GM23338 (cell line): ENCODE measurements around the gene TNFAIP8L1. TPM values are rescaled to one million over a fixed set of nuclear protein-coding genes. Genes with fewer than 3 reads are reported as not detected.

ENCODE experiments used
- ATAC-seq: fragments of 200-7000 bp; cut with Tn5 transposase; 3 replicates; pipeline ENCODE4 v1.9.1; 2020
- DNase-seq: peaks from one replicate; pipeline ENCODE4 v3.0.0-alpha.2; 2015; ENCODE audit warnings: low spot score
- H2AFZ ChIP-seq: fragments of 200-600 bp; sonication (generic); 2 replicates; pipeline ENCODE4 v1.8.0; 2016; ENCODE audit warnings: antibody characterized with exemption, mild to moderate bottlenecking, moderate library complexity
- H3F3A ChIP-seq: fragments of 200-600 bp; sonication (generic); replicated peaks from 2 replicates; pipeline ENCODE4 v1.8.0; 2017; ENCODE audit warnings: antibody characterized with exemption, mixed run types, low read depth
- H3K27ac ChIP-seq: fragments of 200-600 bp; sonication (generic); 2 replicates; pipeline ENCODE4 v1.6.1; 2016; ENCODE audit warnings: low read depth
- H3K27me3 ChIP-seq: fragments of 200-600 bp; sonication (generic); 2 replicates; pipeline ENCODE4 v1.8.0; 2016; ENCODE audit warnings: mild to moderate bottlenecking, mixed run types, moderate library complexity; ENCODE audit not compliant: insufficient read depth
- H3K36me3 ChIP-seq: fragments of 200-600 bp; sonication (generic); 2 replicates; pipeline ENCODE4 v1.8.0; 2016; ENCODE audit warnings: mild to moderate bottlenecking; ENCODE audit not compliant: insufficient read depth
- H3K4me1 ChIP-seq: fragments of 200-600 bp; sonication (generic); 2 replicates; pipeline ENCODE4 v1.8.0; 2016; ENCODE audit warnings: mild to moderate bottlenecking, moderate library complexity; ENCODE audit not compliant: insufficient read depth
- H3K4me2 ChIP-seq: fragments of 200-600 bp; sonication (generic); 2 replicates; pipeline ENCODE4 v1.7.1; 2017; ENCODE audit warnings: mixed run types
- H3K4me3 ChIP-seq: fragments of 200-600 bp; sonication (generic); 2 replicates; pipeline ENCODE4 v1.6.1; 2016; ENCODE audit warnings: mixed run types
- H3K79me2 ChIP-seq: fragments of 200-600 bp; sonication (generic); replicated peaks from 2 replicates; pipeline ENCODE4 v1.8.0; 2017; ENCODE audit warnings: mild to moderate bottlenecking; ENCODE audit not compliant: insufficient read depth
- H3K9me2 ChIP-seq: fragments of 200-600 bp; sonication (generic); 2 replicates; pipeline ENCODE4 v1.8.0; 2017; ENCODE audit not compliant: insufficient read depth
- H4K20me1 ChIP-seq: fragments of 200-600 bp; sonication (generic); replicated peaks from 2 replicates; pipeline ENCODE4 v1.8.0; 2017; ENCODE audit warnings: mild to moderate bottlenecking; ENCODE audit not compliant: insufficient read depth
- H3K27ac Mint-ChIP-seq: 2 replicates; pipeline ENCODE4 v1.8.0; 2020; ENCODE audit warnings: inconsistent platforms, mild to moderate bottlenecking, moderate library complexity, mixed read lengths
- H3K27me3 Mint-ChIP-seq: 3 replicates; pipeline ENCODE4 v1.8.0; 2022; ENCODE audit warnings: low read depth, mild to moderate bottlenecking, moderate library complexity, mixed read lengths, inconsistent platforms; ENCODE audit not compliant: insufficient read depth, poor library complexity
- H3K36me3 Mint-ChIP-seq: 3 replicates; pipeline ENCODE4 v1.8.0; 2021; ENCODE audit warnings: low read depth, mild to moderate bottlenecking, inconsistent platforms, moderate library complexity, mixed read lengths
- H3K4me1 Mint-ChIP-seq: 3 replicates; pipeline ENCODE4 v1.8.0; 2020; ENCODE audit warnings: mild to moderate bottlenecking, inconsistent platforms, mixed read lengths
- H3K4me3 Mint-ChIP-seq: 3 replicates; pipeline ENCODE4 v1.8.0; 2021; ENCODE audit warnings: moderate library complexity, mild to moderate bottlenecking, inconsistent platforms, mixed read lengths
- H3K9me3 Mint-ChIP-seq: 3 replicates; pipeline ENCODE4 v1.8.0; 2020; ENCODE audit warnings: moderate library complexity, mild to moderate bottlenecking, inconsistent platforms, mixed read lengths
- CREB1 ChIP-seq: fragments of 250-450 bp; sonication (Bioruptor Pico); IDR thresholded peaks from 2 replicates; pipeline ENCODE4 v1.5.0; 2020; ENCODE audit warnings: low read depth, mild to moderate bottlenecking, moderate library complexity
- ETS1 ChIP-seq: IDR thresholded peaks from 2 replicates; pipeline ENCODE4 v1.6.1; 2016; ENCODE audit warnings: antibody characterized with exemption
- EZH2phosphoT487 ChIP-seq: fragments of 200-600 bp; sonication (generic); IDR thresholded peaks from one replicate; pipeline ENCODE4 v1.8.1; 2018; ENCODE audit warnings: antibody characterized with exemption; ENCODE audit not compliant: unreplicated experiment
- JUNB ChIP-seq: IDR thresholded peaks from one replicate; pipeline ENCODE4 v1.6.1; 2016; ENCODE audit warnings: antibody characterized with exemption; ENCODE audit not compliant: unreplicated experiment
- NANOG ChIP-seq: IDR thresholded peaks from 2 replicates; pipeline ENCODE4 v1.6.1; 2016; ENCODE audit warnings: antibody characterized with exemption, borderline replicate concordance
- POLR2AphosphoS5 ChIP-seq: IDR thresholded peaks from 2 replicates; pipeline ENCODE4 v1.6.1; 2016; ENCODE audit warnings: antibody characterized with exemption, low read depth
- STAT1 ChIP-seq: IDR thresholded peaks from one replicate; pipeline ENCODE4 v1.6.1; 2016; ENCODE audit warnings: antibody characterized with exemption; ENCODE audit not compliant: unreplicated experiment
- ZNF114 ChIP-seq: fragments of 250-450 bp; sonication (Bioruptor Pico); IDR thresholded peaks from 2 replicates; pipeline ENCODE4 v1.5.0; 2020; ENCODE audit warnings: mild to moderate bottlenecking, moderate library complexity
- ZNF331 ChIP-seq: fragments of 250-450 bp; sonication (Bioruptor Pico); IDR thresholded peaks from 2 replicates; pipeline ENCODE4 v1.5.0; 2020; ENCODE audit warnings: low read depth, mild to moderate bottlenecking, moderate library complexity
- polyA plus RNA-seq: library from polyadenylated mRNA; unstranded; fragments of >200 nt; fragmentation: Nextera tagmentation; extraction: Ambion mirVana; gene quantifications from 2 replicates; pipeline ENCODE4 v1.2.1, GENCODE V29; 2016
- total RNA-seq: library from RNA; depleted of rRNA; stranded (reverse); fragments of >200 nt; shearing (Covaris generic); gene quantifications from 2 replicates; pipeline ENCODE4 v1.2.3, GENCODE V29; 2014
- TF ChIP-seq, protein P1 (sequence below): IDR thresholded peaks from one replicate; pipeline ENCODE4 v1.6.1; 2018; ENCODE audit warnings: antibody characterized with exemption; ENCODE audit not compliant: unreplicated experiment

TNFAIP8L1 gene
- total and polyA plus RNA-seq, 2 experiments from 2014 or later, result 2.7 to 4.1 TPM

- no peak for ATAC-seq
Measured at GRCh38 chr19:4693078-4693350, 53.7 kb downstream of the TNFAIP8L1 start.

GRCh38 chr19:4693471-4694121 is 54.3 kb downstream of the TNFAIP8L1 start:
- Histone ChIP-seq H3K36me3 (peaks cover 15% of the 10 kb centered on the region), H3K9me2 (no peaks in the 10 kb centered on the region), H3K4me3 (no peak overlapping the region), H3K27ac (no peak overlapping the region), H4K20me1 (no peaks in the 10 kb centered on the region; the same call in 1 of the 2 replicates), H3K4me2 (no peak overlapping the region), H3F3A (no peaks in the 10 kb centered on the region), H3K4me1 (no peaks in the 10 kb centered on the region), H3K27me3 (no peaks in the 10 kb centered on the region), H2AFZ (no peak overlapping the region), H3K79me2 (no peaks in the 10 kb centered on the region)
- no peak for DNase-seq
- H3K4me1 Mint-ChIP-seq, result no peaks in the 10 kb centered on the region
- no peak overlapping the region for H3K27ac Mint-ChIP-seq
- H3K9me3 Mint-ChIP-seq, result no peaks in the 10 kb centered on the region
- ATAC-seq, result no peak
- H3K36me3 Mint-ChIP-seq, result peaks cover 47% of the 10 kb centered on the region
- H3K27me3 Mint-ChIP-seq, result peaks cover 13% of the 10 kb centered on the region
- H3K4me3 Mint-ChIP-seq, result no peak overlapping the region
- TF ChIP-seq ZNF331 (CRISPR knock-in tag) (no peak), EZH2phosphoT487 (no peak), ETS1 (no peak), ZNF114 (no peak), JUNB (no peak), NANOG (no peak), CREB1 (CRISPR knock-in tag) (no peak), STAT1 (no peak)

More at GRCh38 chr19:4693078-4693350, 53.7 kb downstream of the TNFAIP8L1 start:
- H3K27ac Mint-ChIP-seq, result no peak overlapping the region
- no peak for DNase-seq
- Histone ChIP-seq H3K36me3 (peaks cover 15% of the 10 kb centered on the region), H3K27ac (no peak overlapping the region), H3K27me3 (no peaks in the 10 kb centered on the region), H3K4me3 (no peak overlapping the region), H3F3A (no peaks in the 10 kb centered on the region), H3K4me2 (no peak overlapping the region), H4K20me1 (no peaks in the 10 kb centered on the region; the same call in 1 of the 2 replicates), H3K4me1 (no peaks in the 10 kb centered on the region), H3K9me2 (no peaks in the 10 kb centered on the region), H3K79me2 (no peaks in the 10 kb centered on the region), H2AFZ (no peak overlapping the region)
- TF ChIP-seq EZH2phosphoT487 (no peak), POLR2AphosphoS5 (no peak), ETS1 (no peak), ZNF114 (no peak)
- TF ChIP-seq, protein P1, sequence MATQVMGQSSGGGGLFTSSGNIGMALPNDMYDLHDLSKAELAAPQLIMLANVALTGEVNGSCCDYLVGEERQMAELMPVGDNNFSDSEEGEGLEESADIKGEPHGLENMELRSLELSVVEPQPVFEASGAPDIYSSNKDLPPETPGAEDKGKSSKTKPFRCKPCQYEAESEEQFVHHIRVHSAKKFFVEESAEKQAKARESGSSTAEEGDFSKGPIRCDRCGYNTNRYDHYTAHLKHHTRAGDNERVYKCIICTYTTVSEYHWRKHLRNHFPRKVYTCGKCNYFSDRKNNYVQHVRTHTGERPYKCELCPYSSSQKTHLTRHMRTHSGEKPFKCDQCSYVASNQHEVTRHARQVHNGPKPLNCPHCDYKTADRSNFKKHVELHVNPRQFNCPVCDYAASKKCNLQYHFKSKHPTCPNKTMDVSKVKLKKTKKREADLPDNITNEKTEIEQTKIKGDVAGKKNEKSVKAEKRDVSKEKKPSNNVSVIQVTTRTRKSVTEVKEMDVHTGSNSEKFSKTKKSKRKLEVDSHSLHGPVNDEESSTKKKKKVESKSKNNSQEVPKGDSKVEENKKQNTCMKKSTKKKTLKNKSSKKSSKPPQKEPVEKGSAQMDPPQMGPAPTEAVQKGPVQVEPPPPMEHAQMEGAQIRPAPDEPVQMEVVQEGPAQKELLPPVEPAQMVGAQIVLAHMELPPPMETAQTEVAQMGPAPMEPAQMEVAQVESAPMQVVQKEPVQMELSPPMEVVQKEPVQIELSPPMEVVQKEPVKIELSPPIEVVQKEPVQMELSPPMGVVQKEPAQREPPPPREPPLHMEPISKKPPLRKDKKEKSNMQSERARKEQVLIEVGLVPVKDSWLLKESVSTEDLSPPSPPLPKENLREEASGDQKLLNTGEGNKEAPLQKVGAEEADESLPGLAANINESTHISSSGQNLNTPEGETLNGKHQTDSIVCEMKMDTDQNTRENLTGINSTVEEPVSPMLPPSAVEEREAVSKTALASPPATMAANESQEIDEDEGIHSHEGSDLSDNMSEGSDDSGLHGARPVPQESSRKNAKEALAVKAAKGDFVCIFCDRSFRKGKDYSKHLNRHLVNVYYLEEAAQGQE, result no peak
- peaks cover 13% of the 10 kb centered on the region for H3K27me3 Mint-ChIP-seq
- H3K4me3 Mint-ChIP-seq, result no peak overlapping the region
- no peaks in the 10 kb centered on the region for H3K4me1 Mint-ChIP-seq
- H3K36me3 Mint-ChIP-seq, result peaks cover 49% of the 10 kb centered on the region
- no peaks in the 10 kb centered on the region for H3K9me3 Mint-ChIP-seq
